ENCODE results near the gene NMT2.

Gene NMT2

DNA sequence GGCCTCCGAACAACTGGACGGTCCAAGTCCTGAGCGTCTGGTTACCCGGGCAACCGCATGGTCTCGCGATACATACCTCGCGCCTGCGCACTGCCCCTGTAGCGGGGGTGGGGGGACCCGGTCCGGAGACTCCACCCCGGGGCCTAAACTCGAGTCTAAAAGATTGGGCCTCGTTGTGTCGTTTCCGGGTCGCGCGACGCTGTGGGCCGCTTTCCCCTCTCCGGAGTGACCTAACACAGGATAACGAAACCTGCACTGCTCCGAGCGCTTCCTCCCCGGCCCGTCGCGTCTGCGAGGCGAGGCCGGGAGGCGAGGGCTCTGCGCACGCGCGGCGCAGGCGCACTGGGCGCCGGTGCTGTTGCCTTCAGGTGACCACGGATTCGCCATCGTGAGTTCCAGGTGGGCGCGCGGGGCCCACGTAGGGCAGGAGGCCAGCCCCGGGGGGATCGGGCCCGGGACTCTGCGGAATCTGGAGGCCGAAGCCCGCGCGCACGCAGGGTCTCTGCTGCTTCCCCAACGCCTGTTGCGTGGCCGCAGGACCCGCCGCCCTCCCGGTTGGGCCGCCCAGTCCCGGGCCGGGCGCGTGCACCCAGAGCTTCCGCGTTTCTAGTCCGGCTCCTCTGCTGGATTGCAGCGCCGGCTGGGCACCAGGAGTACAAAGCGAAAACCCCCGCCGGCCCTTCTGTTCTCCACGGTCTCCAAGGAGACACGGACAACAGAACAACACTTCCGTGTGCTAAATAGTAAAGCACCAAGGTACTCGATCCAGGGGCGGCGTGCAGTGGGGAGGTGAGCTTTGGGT, 71.3 kb downstream of the NMT2 start, which contains the start of gene RPP38:
TSS of gene RPP38 (plus strand) at position 345 of the 802 bp plus-strand sequence. CDS start 5,960 bp downstream, outside the sequence.
- ChIA-PET CTCF (interaction anchor here (1.4 kb wide), 1 partner anchor 12 kb away, joined by 3 read pairs; no protein-coding TSS in a partner anchor), POLR2A (interaction anchor here (0.5 to 0.7 kb wide), 2 partner anchors 25 to 196 kb away, joined by 3 to 4 read pairs; no protein-coding TSS in a partner anchor)

DNA sequence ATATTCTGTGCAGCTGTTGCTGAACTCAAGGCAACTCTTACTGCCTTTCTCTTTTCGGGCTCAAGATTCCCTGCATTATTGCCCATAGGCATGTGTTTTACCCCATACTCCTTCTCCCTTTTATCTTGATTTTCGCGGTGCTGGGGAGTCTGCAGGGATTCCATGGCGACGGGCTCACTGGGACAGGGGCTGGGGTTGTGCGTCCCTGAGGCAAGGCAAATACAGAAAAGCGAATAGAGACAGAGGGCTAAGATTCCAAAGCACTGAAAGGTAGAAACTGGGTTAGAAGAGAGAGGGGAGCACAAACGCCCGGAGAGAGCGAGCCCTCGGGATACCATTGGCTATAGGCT, 71.9 kb downstream of the NMT2 start:
- Histone ChIP-seq H3K36me3 (ENCODE audit: control insufficient read depth in 4 of 4, insufficient read depth in 4 of 4, low read length in 3 of 4) (peaks cover 0 to 13% (median 3%) of the 10 kb centered on the region in 4 experiments), H3K27ac (ENCODE audit: insufficient read depth in 1 of 2, low read depth in 1 of 2, low read length in 2 of 2, poor library complexity in 1 of 2, severe bottlenecking in 2 of 2) (peak overlapping the region; percentile 97 to 99), H3K4me3 (ENCODE audit: control insufficient read depth in 1 of 7, extremely low read depth in 1 of 7, insufficient read depth in 4 of 7, low read depth in 2 of 7, low read length in 6 of 7) (peak overlapping the region; percentile 78 to 93 (median 89)), H3K27me3 (replicated peaks in 2 of 5; ENCODE audit: control insufficient read depth in 4 of 5, insufficient read depth in 5 of 5, low read length in 4 of 5) (no peaks in the 10 kb centered on the region), H3K4me1 (ENCODE audit: control extremely low read depth in 1 of 4, control insufficient read depth in 4 of 4, insufficient read depth in 4 of 4, low read length in 3 of 4) (peaks cover 0 to 22% (median 19%) of the 10 kb centered on the region in 4 experiments), H3K9me3 (ENCODE audit: control extremely low read depth in 1 of 5, control insufficient read depth in 4 of 5, insufficient read depth in 2 of 5, low read depth in 1 of 5, low read length in 4 of 5) (no peaks in the 10 kb centered on the region)
- no peak for DNase-seq
- 0% methylated on average over 9 of the region's 11 CpGs for WGBS (ENCODE audit: insufficient coverage)
- ChIA-PET POLR2A (interaction anchor here (0.7 kb wide), 1 partner anchor 25 kb away, joined by 4 read pairs; no protein-coding TSS in a partner anchor), CTCF (no interaction called here)

More for the DNA sequence above, 71.3 kb downstream of the NMT2 start, which contains the start of gene RPP38:
- WGBS (ENCODE audit: insufficient coverage): under 1% methylated on average over 67 of the region's 84 CpGs
- Histone ChIP-seq H3K4me1 (ENCODE audit: control extremely low read depth in 1 of 4, control insufficient read depth in 4 of 4, insufficient read depth in 4 of 4, low read length in 3 of 4) (peaks cover 0 to 22% (median 19%) of the 10 kb centered on the region in 4 experiments), H3K27ac (ENCODE audit: insufficient read depth in 1 of 2, low read depth in 1 of 2, low read length in 2 of 2, poor library complexity in 1 of 2, severe bottlenecking in 2 of 2) (peak within 1 kb of the TSS; percentile 97 to 99), H3K4me3 (ENCODE audit: control insufficient read depth in 1 of 7, extremely low read depth in 1 of 7, insufficient read depth in 4 of 7, low read depth in 2 of 7, low read length in 6 of 7) (peak within 1 kb of the TSS; percentile 78 to 93 (median 89)), H3K27me3 (replicated peaks in 2 of 5; ENCODE audit: control insufficient read depth in 4 of 5, insufficient read depth in 5 of 5, low read length in 4 of 5) (no peaks in the 10 kb centered on the region), H3K36me3 (ENCODE audit: control insufficient read depth in 4 of 4, insufficient read depth in 4 of 4, low read length in 3 of 4) (peaks cover 0 to 18% (median 5%) of the 10 kb centered on the region in 4 experiments), H3K9me3 (ENCODE audit: control extremely low read depth in 1 of 5, control insufficient read depth in 4 of 5, insufficient read depth in 2 of 5, low read depth in 1 of 5, low read length in 4 of 5) (no peaks in the 10 kb centered on the region)
- DNase-seq: peak; percentile 89 to 96 (median 94)

DNA sequence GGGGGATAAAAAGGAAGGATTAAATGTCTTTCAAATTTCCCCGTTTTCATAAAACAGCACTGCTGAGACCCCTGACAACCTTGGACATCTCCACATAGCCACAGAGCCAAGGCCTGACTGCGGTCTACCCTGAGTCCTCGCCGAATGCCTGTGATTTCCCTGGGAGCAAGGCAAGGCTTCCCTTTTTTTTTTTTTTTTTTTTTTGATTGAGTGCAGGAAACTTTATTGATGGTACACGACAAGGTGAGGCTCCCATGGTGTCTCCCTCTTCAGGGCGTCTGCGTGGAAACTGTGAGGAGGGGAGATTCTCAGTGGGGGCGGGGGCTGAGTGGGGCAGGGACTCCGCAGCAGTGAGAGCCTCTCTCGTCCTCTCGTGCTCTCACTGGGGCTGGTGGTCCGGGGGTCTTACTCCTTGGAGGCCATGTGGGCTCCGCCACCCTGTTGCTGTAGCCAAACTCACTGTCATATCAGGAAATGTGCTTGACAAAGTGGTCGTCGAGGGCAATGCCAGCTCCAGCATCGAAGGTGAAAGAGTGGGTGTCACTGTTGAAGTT, 75.6 kb downstream of the NMT2 start:
- Histone ChIP-seq H3K27me3 (replicated peaks in 2 of 5; ENCODE audit: control insufficient read depth in 4 of 5, insufficient read depth in 5 of 5, low read length in 4 of 5) (no peaks in the 10 kb centered on the region), H3K27ac (ENCODE audit: insufficient read depth in 1 of 2, low read depth in 1 of 2, low read length in 2 of 2, poor library complexity in 1 of 2, severe bottlenecking in 2 of 2) (no peak overlapping the region), H3K36me3 (ENCODE audit: control insufficient read depth in 4 of 4, insufficient read depth in 4 of 4, low read length in 3 of 4) (no peaks in the 10 kb centered on the region), H3K4me1 (ENCODE audit: control extremely low read depth in 1 of 4, control insufficient read depth in 4 of 4, insufficient read depth in 4 of 4, low read length in 3 of 4) (peaks cover 0 to 19% (median 12%) of the 10 kb centered on the region in 4 experiments), H3K4me3 (ENCODE audit: control insufficient read depth in 1 of 7, extremely low read depth in 1 of 7, insufficient read depth in 4 of 7, low read depth in 2 of 7, low read length in 6 of 7) (no peak overlapping the region), H3K9me3 (ENCODE audit: control extremely low read depth in 1 of 5, control insufficient read depth in 4 of 5, insufficient read depth in 2 of 5, low read depth in 1 of 5, low read length in 4 of 5) (no peaks in the 10 kb centered on the region)
- 98% methylated on average over 8 of the region's 16 CpGs for WGBS (ENCODE audit: insufficient coverage)
- DNase-seq: no peak
- POLR2A ChIA-PET: no interaction called here
- CTCF ChIA-PET: no interaction called here

DNA sequence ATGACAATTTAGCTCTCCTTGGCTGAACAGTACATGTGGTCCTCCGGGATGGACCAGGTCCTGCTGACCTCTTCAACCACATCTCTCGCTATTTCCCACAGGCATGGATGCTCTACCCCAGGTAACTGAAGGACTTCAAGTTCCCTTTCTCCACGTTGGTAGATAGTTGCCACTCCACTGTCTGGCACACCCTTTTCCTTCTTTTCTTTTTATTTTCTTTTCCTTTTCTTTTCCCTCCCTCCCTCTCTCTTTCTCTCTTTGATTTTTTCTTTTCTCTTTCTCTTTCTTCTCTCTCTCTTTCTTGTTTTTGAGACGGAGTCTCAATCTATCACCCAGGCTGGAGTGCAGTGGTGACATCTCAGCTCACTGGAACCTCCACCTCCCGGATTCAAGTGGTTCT, 77.1 kb downstream of the NMT2 start:
- peaks cover 0 to 12% (median 8%) of the 10 kb centered on the region in 4 experiments for H3K4me1 ChIP-seq (ENCODE audit: control extremely low read depth in 1 of 4, control insufficient read depth in 4 of 4, insufficient read depth in 4 of 4, low read length in 3 of 4)
- H3K36me3 ChIP-seq (ENCODE audit: control insufficient read depth in 4 of 4, insufficient read depth in 4 of 4, low read length in 3 of 4): no peaks in the 10 kb centered on the region
- ChIA-PET POLR2A (no interaction called here), CTCF (no interaction called here)
- no peak for DNase-seq
- no peaks in the 10 kb centered on the region for H3K27me3 ChIP-seq (replicated peaks in 2 of 5; ENCODE audit: control insufficient read depth in 4 of 5, insufficient read depth in 5 of 5, low read length in 4 of 5)
- WGBS (ENCODE audit: insufficient coverage): 95% methylated on average over 3 of the region's 5 CpGs
- no peak overlapping the region for H3K27ac ChIP-seq (ENCODE audit: insufficient read depth in 1 of 2, low read depth in 1 of 2, low read length in 2 of 2, poor library complexity in 1 of 2, severe bottlenecking in 2 of 2)
- no peak overlapping the region for H3K4me3 ChIP-seq (ENCODE audit: control insufficient read depth in 1 of 7, extremely low read depth in 1 of 7, insufficient read depth in 4 of 7, low read depth in 2 of 7, low read length in 6 of 7)
- no peaks in the 10 kb centered on the region for H3K9me3 ChIP-seq (ENCODE audit: control extremely low read depth in 1 of 5, control insufficient read depth in 4 of 5, insufficient read depth in 2 of 5, low read depth in 1 of 5, low read length in 4 of 5)

DNA sequence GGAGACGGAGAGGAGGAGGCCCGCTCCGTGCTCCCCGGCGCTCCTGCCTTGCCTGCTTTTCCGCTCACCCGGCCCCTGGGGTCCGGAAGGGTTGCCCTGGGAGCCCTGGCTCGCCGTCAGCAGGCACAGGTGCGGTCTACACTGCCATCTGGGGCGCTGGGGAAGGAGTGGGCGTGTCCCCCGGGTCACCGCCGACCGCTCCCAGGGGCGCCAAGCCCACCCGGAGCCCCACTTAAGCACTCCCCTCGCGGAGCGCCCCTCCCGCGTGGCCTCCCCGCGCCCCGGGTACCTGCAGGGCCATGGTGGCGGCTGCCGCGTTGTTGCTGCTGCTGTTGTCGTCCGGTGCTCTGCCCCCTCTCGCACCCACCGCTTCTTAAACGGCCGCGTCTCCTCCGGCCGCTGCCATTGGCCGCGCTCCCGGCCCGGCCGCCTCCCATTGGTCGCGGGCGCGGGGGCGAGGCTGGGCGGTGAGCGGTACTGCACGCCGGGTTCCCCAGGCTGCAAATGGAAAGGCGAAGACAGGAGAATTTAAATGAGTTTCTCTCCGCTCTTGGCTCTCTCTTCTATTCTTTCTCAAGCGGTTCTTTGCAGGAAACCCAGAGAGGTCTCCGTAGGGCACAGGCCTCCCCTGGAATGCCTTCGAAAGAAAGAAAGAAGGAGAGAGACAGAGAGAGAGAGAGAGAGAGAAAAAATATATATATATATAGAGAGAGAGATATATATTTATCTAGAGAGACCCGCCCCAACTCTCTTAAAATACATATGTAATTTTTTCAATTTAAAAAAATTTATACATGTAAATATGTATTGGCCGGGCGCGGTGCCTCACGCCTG, 79.8 kb downstream of the NMT2 start, which contains the start of gene ACBD7:
TSS of gene ACBD7 (minus strand) at position 349 of the 834 bp plus-strand sequence. CDS start at position 301, 48 bp downstream.
- WGBS (ENCODE audit: insufficient coverage): 0% methylated on average over 30 of the region's 63 CpGs
- CTCF ChIA-PET: no interaction called here
- DNase-seq: peak; percentile 79 to 91 (median 88)
- H3K4me1 ChIP-seq (ENCODE audit: control extremely low read depth in 1 of 4, control insufficient read depth in 4 of 4, insufficient read depth in 4 of 4, low read length in 3 of 4): peaks cover 0 to 9% (median 5%) of the 10 kb centered on the region in 4 experiments
- H3K36me3 ChIP-seq (ENCODE audit: control insufficient read depth in 4 of 4, insufficient read depth in 4 of 4, low read length in 3 of 4): no peaks in the 10 kb centered on the region
- H3K27ac ChIP-seq (ENCODE audit: insufficient read depth in 1 of 2, low read depth in 1 of 2, low read length in 2 of 2, poor library complexity in 1 of 2, severe bottlenecking in 2 of 2): no peak within 1 kb of the TSS
- POLR2A ChIA-PET: no interaction called here
- peak within 1 kb of the TSS; percentile 37 to 83 (median 70) for H3K4me3 ChIP-seq (ENCODE audit: control insufficient read depth in 1 of 7, extremely low read depth in 1 of 7, insufficient read depth in 4 of 7, low read depth in 2 of 7, low read length in 6 of 7)
- H3K27me3 ChIP-seq (replicated peaks in 2 of 5; ENCODE audit: control insufficient read depth in 4 of 5, insufficient read depth in 5 of 5, low read length in 4 of 5): no peaks in the 10 kb centered on the region
- H3K9me3 ChIP-seq (ENCODE audit: control extremely low read depth in 1 of 5, control insufficient read depth in 4 of 5, insufficient read depth in 2 of 5, low read depth in 1 of 5, low read length in 4 of 5): no peaks in the 10 kb centered on the region

DNA sequence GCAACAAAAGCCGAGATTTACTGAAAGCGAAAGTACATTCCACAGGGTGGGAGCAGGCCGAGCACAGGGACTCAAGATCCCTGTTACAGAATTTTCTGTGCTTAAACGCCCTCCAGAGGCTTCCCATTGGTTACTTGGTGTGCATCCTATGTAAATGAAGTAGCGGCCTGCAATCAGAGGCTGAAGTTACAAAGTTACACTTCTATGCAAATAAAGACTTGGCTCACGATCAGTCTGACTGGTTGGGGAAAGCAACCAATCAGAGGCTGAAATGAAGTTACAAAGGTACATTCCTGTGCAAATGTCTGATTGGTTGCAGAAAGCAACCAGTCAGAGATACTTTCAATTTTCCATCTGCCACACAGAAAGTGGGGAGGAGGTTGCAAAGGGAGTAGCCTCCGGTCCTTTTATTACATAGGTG, 84.0 kb downstream of the NMT2 start:
- no peaks in the 10 kb centered on the region for H3K36me3 ChIP-seq (ENCODE audit: control insufficient read depth in 4 of 4, insufficient read depth in 4 of 4, low read length in 3 of 4)
- no peaks in the 10 kb centered on the region for H3K9me3 ChIP-seq (ENCODE audit: control extremely low read depth in 1 of 5, control insufficient read depth in 4 of 5, insufficient read depth in 2 of 5, low read depth in 1 of 5, low read length in 4 of 5)
- POLR2A ChIA-PET: no interaction called here
- peak overlapping the region in 2 of 7 experiments; percentile 8 to 63 for H3K4me3 ChIP-seq (ENCODE audit: control insufficient read depth in 1 of 7, extremely low read depth in 1 of 7, insufficient read depth in 4 of 7, low read depth in 2 of 7, low read length in 6 of 7)
- CTCF ChIA-PET: interaction anchor here (0.7 kb wide), 1 partner anchor 12 kb away, joined by 3 read pairs; no protein-coding TSS in a partner anchor
- no peak overlapping the region for H3K27ac ChIP-seq (ENCODE audit: insufficient read depth in 1 of 2, low read depth in 1 of 2, low read length in 2 of 2, poor library complexity in 1 of 2, severe bottlenecking in 2 of 2)
- H3K4me1 ChIP-seq (ENCODE audit: control extremely low read depth in 1 of 4, control insufficient read depth in 4 of 4, insufficient read depth in 4 of 4, low read length in 3 of 4): peaks cover 0 to 9% (median 5%) of the 10 kb centered on the region in 4 experiments
- no peaks in the 10 kb centered on the region for H3K27me3 ChIP-seq (replicated peaks in 2 of 5; ENCODE audit: control insufficient read depth in 4 of 5, insufficient read depth in 5 of 5, low read length in 4 of 5)
- WGBS (ENCODE audit: insufficient coverage): 82% methylated on average over 6 of the region's 7 CpGs
- peak; percentile 18 to 79 (median 76) for DNase-seq

All from common myeloid progenitor, CD34-positive (primary cell).